WTC11 (cell line): Measurements from ENCODE around the gene PRSS1.

ENCODE experiments used
- CREM ChIP-seq: sonication (generic); formaldehyde crosslinking; IDR thresholded peaks from 2 replicates; pipeline ENCODE4 v1.8.1; 2022; ENCODE audit warnings: mild to moderate bottlenecking, missing genetic modification reagents, moderate library complexity
- ETV6 ChIP-seq: sonication (generic); formaldehyde crosslinking; IDR thresholded peaks from 2 replicates; pipeline ENCODE4 v1.8.1; 2022; ENCODE audit warnings: mild to moderate bottlenecking, missing genetic modification reagents
- MAX ChIP-seq: sonication (generic); formaldehyde crosslinking; IDR thresholded peaks from 2 replicates; pipeline ENCODE4 v1.8.0; 2022; ENCODE audit warnings: mild to moderate bottlenecking, missing genetic modification reagents
- MLX ChIP-seq: sonication (generic); formaldehyde crosslinking; IDR thresholded peaks from 2 replicates; pipeline ENCODE4 v1.8.1; 2023; ENCODE audit warnings: mild to moderate bottlenecking, missing genetic modification reagents, moderate library complexity
- SMAD3 ChIP-seq: sonication (generic); formaldehyde crosslinking; IDR thresholded peaks from 2 replicates; pipeline ENCODE4 v1.8.0; 2022; ENCODE audit warnings: missing genetic modification reagents, mild to moderate bottlenecking, borderline replicate concordance
- SMAD4 ChIP-seq: sonication (generic); formaldehyde crosslinking; IDR thresholded peaks from 2 replicates; pipeline ENCODE4 v1.8.0; 2022; ENCODE audit warnings: mild to moderate bottlenecking, missing genetic modification reagents
- TP53 ChIP-seq: sonication (generic); formaldehyde crosslinking; IDR thresholded peaks from 2 replicates; pipeline ENCODE4 v1.8.1; 2023; ENCODE audit warnings: mild to moderate bottlenecking, missing genetic modification reagents
- ZNF121 ChIP-seq: sonication (generic); formaldehyde crosslinking; IDR thresholded peaks from 2 replicates; pipeline ENCODE4 v1.8.0; 2023; ENCODE audit warnings: missing genetic modification reagents
- ZNF263 ChIP-seq: sonication (generic); formaldehyde crosslinking; IDR thresholded peaks from 2 replicates; pipeline ENCODE4 v1.8.1; 2022; ENCODE audit warnings: low read depth, mild to moderate bottlenecking, moderate library complexity, missing genetic modification reagents
- TF ChIP-seq, protein P1 (sequence below): fragments of 200-600 bp; IDR thresholded peaks from 2 replicates; pipeline ENCODE4 v1.8.0; 2022; ENCODE audit warnings: antibody characterized with exemption
- TF ChIP-seq, protein P2 (sequence below): sonication (generic); formaldehyde crosslinking; IDR thresholded peaks from 2 replicates; pipeline ENCODE4 v1.8.1; 2022; ENCODE audit warnings: low read depth, mild to moderate bottlenecking, moderate library complexity, missing genetic modification reagents, borderline replicate concordance

DNA sequence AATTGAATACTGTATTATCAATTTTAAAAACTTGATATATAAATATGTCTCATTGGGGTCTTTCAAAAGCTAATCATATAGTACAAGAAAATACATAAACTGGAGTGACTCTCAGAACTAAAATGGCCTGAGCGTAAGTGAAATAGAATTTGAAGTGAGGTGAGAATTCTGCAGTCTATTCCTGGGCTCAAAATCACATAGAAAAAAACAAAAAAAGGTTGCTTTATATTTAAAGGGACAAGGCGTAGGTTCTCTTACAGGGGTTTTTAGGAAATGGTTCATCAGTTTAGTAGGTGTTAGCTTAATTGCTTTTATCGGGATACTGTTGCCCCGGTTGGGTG, 36.7 kb upstream of the PRSS1 start:
- TF ChIP-seq, protein P1, sequence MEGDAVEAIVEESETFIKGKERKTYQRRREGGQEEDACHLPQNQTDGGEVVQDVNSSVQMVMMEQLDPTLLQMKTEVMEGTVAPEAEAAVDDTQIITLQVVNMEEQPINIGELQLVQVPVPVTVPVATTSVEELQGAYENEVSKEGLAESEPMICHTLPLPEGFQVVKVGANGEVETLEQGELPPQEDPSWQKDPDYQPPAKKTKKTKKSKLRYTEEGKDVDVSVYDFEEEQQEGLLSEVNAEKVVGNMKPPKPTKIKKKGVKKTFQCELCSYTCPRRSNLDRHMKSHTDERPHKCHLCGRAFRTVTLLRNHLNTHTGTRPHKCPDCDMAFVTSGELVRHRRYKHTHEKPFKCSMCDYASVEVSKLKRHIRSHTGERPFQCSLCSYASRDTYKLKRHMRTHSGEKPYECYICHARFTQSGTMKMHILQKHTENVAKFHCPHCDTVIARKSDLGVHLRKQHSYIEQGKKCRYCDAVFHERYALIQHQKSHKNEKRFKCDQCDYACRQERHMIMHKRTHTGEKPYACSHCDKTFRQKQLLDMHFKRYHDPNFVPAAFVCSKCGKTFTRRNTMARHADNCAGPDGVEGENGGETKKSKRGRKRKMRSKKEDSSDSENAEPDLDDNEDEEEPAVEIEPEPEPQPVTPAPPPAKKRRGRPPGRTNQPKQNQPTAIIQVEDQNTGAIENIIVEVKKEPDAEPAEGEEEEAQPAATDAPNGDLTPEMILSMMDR: no peak
- TF ChIP-seq ETV6 (CRISPR knock-in tag) (no peak), MAX (CRISPR knock-in tag) (no peak), SMAD3 (CRISPR knock-in tag) (no peak), TP53 (CRISPR knock-in tag) (no peak), ZNF263 (CRISPR knock-in tag) (no peak), MLX (no peak), SMAD4 (CRISPR knock-in tag) (no peak), CREM (CRISPR knock-in tag) (no peak), ZNF121 (CRISPR knock-in tag) (no peak)
- TF ChIP-seq, protein P2, sequence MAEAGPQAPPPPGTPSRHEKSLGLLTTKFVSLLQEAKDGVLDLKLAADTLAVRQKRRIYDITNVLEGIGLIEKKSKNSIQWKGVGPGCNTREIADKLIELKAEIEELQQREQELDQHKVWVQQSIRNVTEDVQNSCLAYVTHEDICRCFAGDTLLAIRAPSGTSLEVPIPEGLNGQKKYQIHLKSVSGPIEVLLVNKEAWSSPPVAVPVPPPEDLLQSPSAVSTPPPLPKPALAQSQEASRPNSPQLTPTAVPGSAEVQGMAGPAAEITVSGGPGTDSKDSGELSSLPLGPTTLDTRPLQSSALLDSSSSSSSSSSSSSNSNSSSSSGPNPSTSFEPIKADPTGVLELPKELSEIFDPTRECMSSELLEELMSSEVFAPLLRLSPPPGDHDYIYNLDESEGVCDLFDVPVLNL (CRISPR knock-in tag): no peak
